ENCODE results near the gene ZNF879.

GRCh38 chr5:179033004-179033580 lies 9.5 kb downstream of the ZNF879 start:
- TF ChIP-seq CTCF (conservative IDR thresholded peaks at IDR 0.05; ENCODE audit: low read length): no peak
- TF ChIP-seq EZH2phosphoT487 (IDR thresholded peaks at IDR 0.05; ENCODE audit: borderline replicate concordance): no peak
